Muscle layer of colon (tissue), 2 donors: ENCODE measurements around the gene HSPA4.

Source experiments
- H3K27ac ChIP-seq: one replicate; pipeline ENCODE4 v1.7.0; 2013; ENCODE audit warnings: low read depth, mild to moderate bottlenecking, low read length, moderate library complexity
- H3K27me3 ChIP-seq, 2 donors: one replicate each; pipeline ENCODE4 v1.7.0; 2013; ENCODE audit warnings: low read length in 2 of 2, mild to moderate bottlenecking in 2 of 2; ENCODE audit not compliant: insufficient read depth in 2 of 2, control insufficient read depth in 1 of 2
- H3K36me3 ChIP-seq: one replicate; pipeline ENCODE4 v1.7.0; 2013; ENCODE audit warnings: mild to moderate bottlenecking, low read length; ENCODE audit not compliant: insufficient read depth
- H3K4me1 ChIP-seq: one replicate; pipeline ENCODE4 v1.7.0; 2013; ENCODE audit warnings: mild to moderate bottlenecking, low read length; ENCODE audit not compliant: insufficient read depth
- H3K4me3 ChIP-seq, 2 donors: one replicate each; pipeline ENCODE4 v1.7.0; 2013; ENCODE audit warnings: low read length in 2 of 2, low read depth in 1 of 2, mild to moderate bottlenecking in 1 of 2, moderate library complexity in 1 of 2
- H3K9ac ChIP-seq: one replicate; pipeline ENCODE4 v1.7.0; 2013; ENCODE audit warnings: low read length
- H3K9me3 ChIP-seq: one replicate; pipeline ENCODE4 v1.7.0; 2013; ENCODE audit warnings: mild to moderate bottlenecking, low read length
- donor health status: abdominal sarcoma.
- donor health status: Adenocarcinoma of cecum.

The HSPA4 gene

GRCh38 chr5:133147411-133147810, 95.6 kb downstream of the HSPA4 start:
- H3K9ac ChIP-seq: no peak overlapping the region
- no peak overlapping the region for H3K4me3 ChIP-seq

GRCh38 chr5:133147815-133148567, 96.2 kb downstream of the HSPA4 start:
- Histone ChIP-seq H3K27ac (no peak overlapping the region), H3K9ac (no peak overlapping the region), H3K4me3 (no peak overlapping the region), H3K36me3 (no peaks in the 10 kb centered on the region), H3K27me3 (no peaks in the 10 kb centered on the region), H3K4me1 (no peaks in the 10 kb centered on the region), H3K9me3 (no peaks in the 10 kb centered on the region)

More at GRCh38 chr5:133147411-133147810, 95.6 kb downstream of the HSPA4 start:
- H3K27me3 ChIP-seq: no peaks in the 10 kb centered on the region
- no peak overlapping the region for H3K27ac ChIP-seq
- H3K9me3 ChIP-seq: no peaks in the 10 kb centered on the region
- no peaks in the 10 kb centered on the region for H3K4me1 ChIP-seq
- no peaks in the 10 kb centered on the region for H3K36me3 ChIP-seq

- no peaks in the 10 kb centered on the region for H3K36me3 ChIP-seq
- H3K27me3 ChIP-seq: no peaks in the 10 kb centered on the region
- no peak overlapping the region for H3K27ac ChIP-seq
- no peaks in the 10 kb centered on the region for H3K4me1 ChIP-seq
- no peak overlapping the region for H3K4me3 ChIP-seq
- H3K9me3 ChIP-seq: no peaks in the 10 kb centered on the region
- no peak overlapping the region for H3K9ac ChIP-seq
These were observed 97.5 kb downstream of the HSPA4 start for GRCh38 chr5:133149345-133149744.

GRCh38 chr5:133150909-133151544, 99.2 kb downstream of the HSPA4 start:
- H3K27me3 ChIP-seq: no peaks in the 10 kb centered on the region
- no peak overlapping the region for H3K4me3 ChIP-seq
- no peak overlapping the region for H3K9ac ChIP-seq
- no peak overlapping the region for H3K27ac ChIP-seq
- peaks cover 6% of the 10 kb centered on the region for H3K4me1 ChIP-seq
- no peaks in the 10 kb centered on the region for H3K9me3 ChIP-seq
- H3K36me3 ChIP-seq: no peaks in the 10 kb centered on the region

GRCh38 chr5:133154274-133155075, 102.7 kb downstream of the HSPA4 start:
- no peak overlapping the region for H3K4me3 ChIP-seq
- no peaks in the 10 kb centered on the region for H3K9me3 ChIP-seq
- H3K27me3 ChIP-seq: no peaks in the 10 kb centered on the region
- H3K9ac ChIP-seq: no peak overlapping the region
- H3K27ac ChIP-seq: no peak overlapping the region
- H3K36me3 ChIP-seq: no peaks in the 10 kb centered on the region
- H3K4me1 ChIP-seq: peaks cover 6% of the 10 kb centered on the region

- H3K36me3 ChIP-seq: no peaks in the 10 kb centered on the region
- no peaks in the 10 kb centered on the region for H3K9me3 ChIP-seq
- no peak overlapping the region for H3K4me3 ChIP-seq
- H3K4me1 ChIP-seq: peaks cover 6% of the 10 kb centered on the region
- H3K9ac ChIP-seq: no peak overlapping the region
- H3K27ac ChIP-seq: no peak overlapping the region
- no peaks in the 10 kb centered on the region for H3K27me3 ChIP-seq
These were observed 103.6 kb downstream of the HSPA4 start for GRCh38 chr5:133155326-133155969.
